DND-41 (cell line): ENCODE measurements around the gene SDHAF3.

Experiments used
- ATAC-seq: fragments of 200-7000 bp; cut with Tn5 transposase; 3 replicates; pipeline ENCODE4 v1.9.1; 2021; ENCODE audit warnings: low read depth; ENCODE audit not compliant: insufficient read depth
- DNase-seq: peaks from one replicate; pipeline ENCODE4 v3.0.0-alpha.2; 2020
- H2AFZ ChIP-seq: 2 replicates; pipeline ENCODE4 v1.6.0; 2012; ENCODE audit warnings: low read depth, low read length
- H3K27ac ChIP-seq: 2 replicates; pipeline ENCODE4 v1.5.1; 2012; ENCODE audit warnings: low read length, inconsistent platforms
- H3K27me3 ChIP-seq: fragments of 200-600 bp; sonication (generic); 2 replicates; pipeline ENCODE4 v1.6.0; 2012; ENCODE audit warnings: low read length, mild to moderate bottlenecking, inconsistent platforms; ENCODE audit not compliant: insufficient read depth, poor library complexity
- H3K36me3 ChIP-seq: 2 replicates; pipeline ENCODE4 v1.5.1; 2012; ENCODE audit warnings: low read length, inconsistent platforms; ENCODE audit not compliant: insufficient read depth
- H3K4me1 ChIP-seq: 2 replicates; pipeline ENCODE4 v1.5.1; 2012; ENCODE audit warnings: mild to moderate bottlenecking, low read length; ENCODE audit not compliant: insufficient read depth
- H3K4me2 ChIP-seq: 2 replicates; pipeline ENCODE4 v1.6.0; 2012; ENCODE audit warnings: mild to moderate bottlenecking, moderate library complexity, low read length, inconsistent platforms; ENCODE audit not compliant: insufficient read depth
- H3K4me3 ChIP-seq, 2 experiments: fragments of 200-600 bp in 1 of 2; shearing (Covaris generic) in 1 of 2; 2 replicates each; pipeline ENCODE4 v1.5.1; 2012 to 2016; ENCODE audit warnings: inconsistent platforms in 2 of 2, low read length in 2 of 2, mild to moderate bottlenecking in 2 of 2, low read depth in 1 of 2, moderate library complexity in 1 of 2
- H3K79me2 ChIP-seq: 2 replicates; pipeline ENCODE4 v1.6.0; 2012; ENCODE audit warnings: low read length, inconsistent platforms; ENCODE audit not compliant: insufficient read depth
- H3K9ac ChIP-seq: 2 replicates; pipeline ENCODE4 v1.6.0; 2012; ENCODE audit warnings: low read depth, mild to moderate bottlenecking, inconsistent platforms, low read length, moderate library complexity
- H3K9me3 ChIP-seq: 2 replicates; pipeline ENCODE4 v1.5.1; 2012; ENCODE audit warnings: low read length, moderate library complexity, mild to moderate bottlenecking, inconsistent platforms; ENCODE audit not compliant: insufficient read depth, severe bottlenecking
- H4K20me1 ChIP-seq: 2 replicates; pipeline ENCODE4 v1.6.0; 2012; ENCODE audit warnings: low read length; ENCODE audit not compliant: insufficient read depth
- EZH2 ChIP-seq: IDR thresholded peaks from 3 replicates; pipeline ENCODE4 v1.6.1; 2012; ENCODE audit warnings: borderline replicate concordance, low read depth, mild to moderate bottlenecking, moderate library complexity, low read length, inconsistent platforms; ENCODE audit not compliant: severe bottlenecking
- TF ChIP-seq, protein P1 (sequence below): IDR thresholded peaks from 2 replicates; pipeline ENCODE4 v1.5.1; 2012; ENCODE audit warnings: borderline replicate concordance, low read length, moderate library complexity, mild to moderate bottlenecking; ENCODE audit not compliant: poor library complexity, severe bottlenecking; ENCODE audit errors: extremely low read depth

SDHAF3 gene

DNA sequence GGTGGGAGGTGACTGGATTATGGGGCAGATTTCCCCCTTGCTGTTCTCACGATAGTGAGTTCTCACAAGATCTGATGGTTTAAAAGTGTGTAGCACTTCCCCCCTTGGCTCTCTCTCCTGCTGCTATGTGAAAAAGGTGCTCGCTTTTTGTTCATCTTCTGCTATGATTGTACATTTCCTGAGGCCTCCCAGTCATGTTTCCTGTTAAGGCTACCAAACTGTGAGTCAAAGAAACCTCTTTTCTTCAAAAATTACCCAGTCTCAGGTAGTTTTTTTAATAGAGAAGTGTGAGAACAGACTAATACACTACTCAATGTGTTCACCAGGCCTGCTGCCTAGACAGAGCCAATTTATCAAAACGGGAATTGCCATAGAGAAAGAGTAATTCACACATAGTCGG is 49.7 kb downstream of the SDHAF3 start:
- no peaks in the 10 kb centered on the region for H3K36me3 ChIP-seq
- H3K4me2 ChIP-seq = no peak overlapping the region
- H3K79me2 ChIP-seq = no peaks in the 10 kb centered on the region
- ATAC-seq (no peak), DNase-seq (no peak)
- no peak overlapping the region for H3K4me3 ChIP-seq
- H3K27ac ChIP-seq = no peak overlapping the region
- no peak for TF ChIP-seq EZH2
- TF ChIP-seq, protein P1, sequence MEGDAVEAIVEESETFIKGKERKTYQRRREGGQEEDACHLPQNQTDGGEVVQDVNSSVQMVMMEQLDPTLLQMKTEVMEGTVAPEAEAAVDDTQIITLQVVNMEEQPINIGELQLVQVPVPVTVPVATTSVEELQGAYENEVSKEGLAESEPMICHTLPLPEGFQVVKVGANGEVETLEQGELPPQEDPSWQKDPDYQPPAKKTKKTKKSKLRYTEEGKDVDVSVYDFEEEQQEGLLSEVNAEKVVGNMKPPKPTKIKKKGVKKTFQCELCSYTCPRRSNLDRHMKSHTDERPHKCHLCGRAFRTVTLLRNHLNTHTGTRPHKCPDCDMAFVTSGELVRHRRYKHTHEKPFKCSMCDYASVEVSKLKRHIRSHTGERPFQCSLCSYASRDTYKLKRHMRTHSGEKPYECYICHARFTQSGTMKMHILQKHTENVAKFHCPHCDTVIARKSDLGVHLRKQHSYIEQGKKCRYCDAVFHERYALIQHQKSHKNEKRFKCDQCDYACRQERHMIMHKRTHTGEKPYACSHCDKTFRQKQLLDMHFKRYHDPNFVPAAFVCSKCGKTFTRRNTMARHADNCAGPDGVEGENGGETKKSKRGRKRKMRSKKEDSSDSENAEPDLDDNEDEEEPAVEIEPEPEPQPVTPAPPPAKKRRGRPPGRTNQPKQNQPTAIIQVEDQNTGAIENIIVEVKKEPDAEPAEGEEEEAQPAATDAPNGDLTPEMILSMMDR = no peak
- no peaks in the 10 kb centered on the region for H3K4me1 ChIP-seq
- H3K27me3 ChIP-seq = no peaks in the 10 kb centered on the region
- no peaks in the 10 kb centered on the region for H4K20me1 ChIP-seq
- peaks cover 8% of the 10 kb centered on the region for H3K9me3 ChIP-seq
- no peak overlapping the region for H2AFZ ChIP-seq
- H3K9ac ChIP-seq = no peak overlapping the region

DNA sequence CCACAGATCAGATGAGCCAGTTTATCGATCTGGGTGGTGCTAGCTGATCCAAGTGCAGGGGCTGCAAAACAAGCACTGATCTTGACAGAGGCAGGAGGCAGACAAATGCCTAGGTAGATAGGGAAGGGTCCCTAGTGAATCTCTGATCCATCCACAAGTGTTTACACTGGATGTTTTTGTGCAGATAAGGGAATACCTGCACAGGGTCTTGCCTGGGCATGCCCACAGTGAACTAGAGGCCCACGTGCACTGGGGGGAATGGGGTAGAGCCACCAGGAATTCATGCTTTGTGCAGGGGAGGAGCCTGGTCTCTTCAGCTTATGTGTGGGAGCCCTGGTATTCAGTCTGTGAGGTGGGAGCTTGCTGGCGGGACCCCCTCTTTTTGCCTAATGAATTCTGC is 50.3 kb downstream of the SDHAF3 start:
- no peak overlapping the region for H3K9ac ChIP-seq
- DNase-seq (no peak), ATAC-seq (no peak)
- TF ChIP-seq, protein P1 = no peak
- TF ChIP-seq EZH2 = no peak
- H3K27me3 ChIP-seq = no peaks in the 10 kb centered on the region
- no peak overlapping the region for H3K27ac ChIP-seq
- H3K36me3 ChIP-seq = no peaks in the 10 kb centered on the region
- H4K20me1 ChIP-seq = no peaks in the 10 kb centered on the region
- no peak overlapping the region for H2AFZ ChIP-seq
- H3K4me2 ChIP-seq = no peak overlapping the region
- no peak overlapping the region for H3K4me3 ChIP-seq
- peaks cover 8% of the 10 kb centered on the region for H3K9me3 ChIP-seq
- no peaks in the 10 kb centered on the region for H3K79me2 ChIP-seq
- H3K4me1 ChIP-seq = no peaks in the 10 kb centered on the region

DNA sequence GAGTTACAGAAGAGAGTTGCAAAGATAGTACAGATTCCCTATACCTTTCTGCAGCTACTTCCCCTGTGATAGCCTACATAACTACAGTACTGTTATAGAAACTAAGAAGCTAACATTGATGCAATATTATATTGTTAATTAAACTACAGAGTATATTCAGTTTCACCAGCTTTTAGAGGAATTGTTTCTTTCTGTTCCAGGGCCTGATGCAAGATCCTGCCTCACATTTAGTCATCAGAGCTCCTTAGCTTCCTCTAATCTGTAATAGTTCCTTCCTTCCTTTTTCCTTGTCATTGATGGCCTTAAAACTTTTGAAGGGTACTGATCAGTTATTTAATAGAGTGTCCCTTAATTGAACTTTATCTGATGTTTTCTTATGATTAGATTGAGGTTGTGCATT is 56.8 kb downstream of the SDHAF3 start:
- H3K27ac ChIP-seq = no peak overlapping the region
- TF ChIP-seq, protein P1 = no peak
- no peak for TF ChIP-seq EZH2
- H3K4me2 ChIP-seq = no peak overlapping the region
- H2AFZ ChIP-seq = no peak overlapping the region
- no peaks in the 10 kb centered on the region for H4K20me1 ChIP-seq
- H3K9me3 ChIP-seq = no peaks in the 10 kb centered on the region
- ATAC-seq (no peak), DNase-seq (no peak)
- no peaks in the 10 kb centered on the region for H3K27me3 ChIP-seq
- H3K4me1 ChIP-seq = no peaks in the 10 kb centered on the region
- H3K4me3 ChIP-seq = no peak overlapping the region
- H3K79me2 ChIP-seq = no peaks in the 10 kb centered on the region
- no peaks in the 10 kb centered on the region for H3K36me3 ChIP-seq
- no peak overlapping the region for H3K9ac ChIP-seq
